IMR-90 (cell line): Measurements from ENCODE around the gene KRT39. TPM values are rescaled to one million over a fixed set of nuclear protein-coding genes. Genes with fewer than 3 reads are reported as not detected.

Experiments
- ATAC-seq: fragments of 200-7000 bp; cut with Tn5 transposase; 2 replicates; pipeline ENCODE4 v1.9.1; 2020; ENCODE audit warnings: low read depth, mild to moderate bottlenecking, moderate library complexity
- BruUV-seq: library from RNA; stranded (reverse); fragments of 400-500 nt; replicated peaks from 2 replicates; lab custom pipeline; 2021; lab: Mats Ljungman, UMichigan
- CTCF ChIA-PET: fragments of 300-600 bp; formaldehyde crosslinking; extraction: SDS; loops from one replicate; lab custom pipeline; 2021; ENCODE audit warnings: antibody characterized with exemption; lab: Yijun Ruan, JAX
- POLR2A ChIA-PET: fragments of 300-600 bp; sonication (Branson Sonifier 250); formaldehyde crosslinking; loops from one replicate; lab custom pipeline; 2022; ENCODE audit warnings: antibody characterized with exemption; ENCODE audit not compliant: unreplicated experiment; lab: Charles Lee
- DNase-seq: peaks from one replicate; pipeline ENCODE4 v3.0.0; 2013
- H2AFZ ChIP-seq: replicated peaks from 2 replicates; pipeline ENCODE3; 2013; ENCODE audit warnings: low read length, mild to moderate bottlenecking; ENCODE audit not compliant: poor library complexity
- H2AK5ac ChIP-seq: 2 replicates; pipeline ENCODE4 v1.6.1; 2013; ENCODE audit warnings: low read depth, low read length, inconsistent platforms
- H2AK9ac ChIP-seq: replicated peaks from 2 replicates; pipeline ENCODE3; 2013; ENCODE audit warnings: mild to moderate bottlenecking, low read depth, low read length, moderate library complexity; ENCODE audit not compliant: poor library complexity
- H2BK120ac ChIP-seq: 2 replicates; pipeline ENCODE4 v1.6.1; 2013; ENCODE audit warnings: low read depth, low read length, inconsistent platforms
- H2BK15ac ChIP-seq: 3 replicates; pipeline ENCODE4 v1.6.1; 2013; ENCODE audit warnings: low read depth, low read length, inconsistent platforms
- H2BK20ac ChIP-seq: 2 replicates; pipeline ENCODE4 v1.6.1; 2013; ENCODE audit warnings: low read depth, mild to moderate bottlenecking, inconsistent platforms, low read length, moderate library complexity
- H2BK5ac ChIP-seq: 2 replicates; pipeline ENCODE4 v1.6.1; 2013; ENCODE audit warnings: mild to moderate bottlenecking, low read depth, low read length, inconsistent platforms; ENCODE audit not compliant: poor library complexity, severe bottlenecking
- H3K14ac ChIP-seq: replicated peaks from 2 replicates; pipeline ENCODE4 v1.6.1; 2013; ENCODE audit warnings: low read depth, low read length, inconsistent platforms
- H3K18ac ChIP-seq: 2 replicates; pipeline ENCODE4 v1.6.1; 2013; ENCODE audit warnings: low read depth, low read length, control low read depth
- H3K23ac ChIP-seq: 2 replicates; pipeline ENCODE4 v1.6.1; 2013; ENCODE audit warnings: low read depth, low read length, inconsistent platforms
- H3K27ac ChIP-seq: 2 replicates; pipeline ENCODE4 v1.5.1; 2013; ENCODE audit warnings: mild to moderate bottlenecking, control low read depth, low read length; ENCODE audit not compliant: insufficient read depth
- H3K27me3 ChIP-seq: 2 replicates; pipeline ENCODE4 v1.6.1; 2013; ENCODE audit warnings: low read length; ENCODE audit not compliant: control insufficient read depth, insufficient read depth
- H3K36me3 ChIP-seq: 2 replicates; pipeline ENCODE4 v1.6.1; 2013; ENCODE audit warnings: low read length, mixed read lengths; ENCODE audit not compliant: control insufficient read depth, insufficient read depth
- H3K4ac ChIP-seq: 2 replicates; pipeline ENCODE4 v1.6.1; 2013; ENCODE audit warnings: low read depth, low read length, inconsistent platforms
- H3K4me1 ChIP-seq: 2 replicates; pipeline ENCODE4 v1.6.1; 2013; ENCODE audit warnings: low read length, mixed read lengths; ENCODE audit not compliant: control insufficient read depth, insufficient read depth
- H3K4me2 ChIP-seq: 2 replicates; pipeline ENCODE4 v1.6.1; 2013; ENCODE audit warnings: low read depth, mild to moderate bottlenecking, control low read depth, low read length, moderate library complexity
- H3K4me3 ChIP-seq: 2 replicates; pipeline ENCODE4 v1.5.1; 2013; ENCODE audit warnings: low read depth, mild to moderate bottlenecking, control low read depth, low read length, moderate library complexity; ENCODE audit not compliant: insufficient read depth
- H3K56ac ChIP-seq: 2 replicates; pipeline ENCODE4 v1.6.1; 2013; ENCODE audit warnings: low read length, inconsistent platforms; ENCODE audit not compliant: insufficient read depth; ENCODE audit errors: extremely low read depth
- H3K79me1 ChIP-seq, 2 experiments: 2 replicates each; pipeline ENCODE4 v1.6.1; 2013; ENCODE audit warnings: low read length in 2 of 2, inconsistent platforms in 1 of 2, low read depth in 1 of 2
- H3K9ac ChIP-seq: 2 replicates; pipeline ENCODE4 v1.6.1; 2013; ENCODE audit warnings: low read depth, low read length, control low read depth
- H3K9me1 ChIP-seq: 2 replicates; pipeline ENCODE4 v1.6.1; 2013; ENCODE audit warnings: low read length, inconsistent platforms; ENCODE audit not compliant: insufficient read depth
- H3K9me3 ChIP-seq: 2 replicates; pipeline ENCODE4 v1.6.1; 2013; ENCODE audit warnings: low read length; ENCODE audit not compliant: control insufficient read depth, insufficient read depth
- H4K20me1 ChIP-seq: 2 replicates; pipeline ENCODE4 v1.6.1; 2013; ENCODE audit warnings: low read length, inconsistent platforms; ENCODE audit not compliant: insufficient read depth
- H4K5ac ChIP-seq: 2 replicates; pipeline ENCODE4 v1.6.1; 2013; ENCODE audit warnings: mild to moderate bottlenecking, low read depth, low read length, control low read depth
- H4K8ac ChIP-seq, 2 experiments: 2 replicates each; pipeline ENCODE4 v1.6.1; 2013; ENCODE audit warnings: low read depth in 2 of 2, low read length in 2 of 2, control low read depth in 1 of 2, inconsistent platforms in 1 of 2
- H4K91ac ChIP-seq: 2 replicates; pipeline ENCODE4 v1.6.1; 2013; ENCODE audit warnings: low read depth, low read length, inconsistent platforms; ENCODE audit not compliant: insufficient read depth
- CEBPB ChIP-seq: IDR thresholded peaks from 2 replicates; pipeline ENCODE4 v1.6.1; 2012; ENCODE audit warnings: low read depth, low read length, improper control_type of control experiment
- CHD1 ChIP-seq: IDR thresholded peaks from 2 replicates; pipeline ENCODE4 v1.6.1; 2012; ENCODE audit warnings: low read depth, low read length, improper control_type of control experiment
- FOS ChIP-seq: fragments of 150-350 bp; IDR thresholded peaks from 2 replicates; pipeline ENCODE4 v1.6.1; 2016; ENCODE audit warnings: low read depth, low read length
- MAFK ChIP-seq: IDR thresholded peaks from 2 replicates; pipeline ENCODE4 v1.6.1; 2012; ENCODE audit warnings: low read depth, low read length, improper control_type of control experiment
- POLR2A ChIP-seq: IDR thresholded peaks from 2 replicates; pipeline ENCODE4 v1.6.1; 2012; ENCODE audit warnings: mild to moderate bottlenecking, low read depth, low read length
- RCOR1 ChIP-seq: IDR thresholded peaks from 2 replicates; pipeline ENCODE4 v1.6.1; 2012; ENCODE audit warnings: mild to moderate bottlenecking, low read length, improper control_type of control experiment; ENCODE audit not compliant: insufficient replicate concordance
- SMC3 ChIP-seq: fragments of 150-350 bp; IDR thresholded peaks from 2 replicates; pipeline ENCODE4 v1.6.1; 2016; ENCODE audit warnings: low read depth, mild to moderate bottlenecking, antibody characterized with exemption, low read length, moderate library complexity
- WGBS, 2 experiments: methylation state at CpG; one replicate each; pipeline versions ENCODE4 v1.1.5 to v1.1.7; 2013; ENCODE audit warnings: missing lambda C conversion rate in 2 of 2; ENCODE audit not compliant: insufficient read length in 1 of 2; ENCODE audit errors: extremely low coverage in 2 of 2; 5-methylcytosine and 5-hydroxymethylcytosine counted together
- dilution Hi-C: fragments of 300-500 bp; cut with HindIII; formaldehyde crosslinking; loops from one replicate; pipeline ENCODE4 v1.14.3; 2018; ENCODE audit warnings: low sequenced_read_pairs; ENCODE audit not compliant: unreplicated experiment
- in situ Hi-C: fragments of 300-500 bp; cut with MboI; formaldehyde crosslinking; loops from 3 replicates; pipeline ENCODE4 v1.14.3; 2019; ENCODE audit warnings: low sequenced_read_pairs, inconsistent platforms, mixed read lengths
- intact Hi-C: fragments of 100-400 bp; cut with micrococcal nuclease; formaldehyde crosslinking; loops from 2 replicates; pipeline ENCODE4 v1.10.0; 2022
- polyA plus RNA-seq, 3 experiments: library from polyadenylated mRNA; depleted of rRNA; stranded (reverse); fragments of >200 nt; gene quantifications; 2 replicates each; pipeline ENCODE4 v1.2.3, GENCODE V29; 2012; ENCODE audit warnings: low replicate concordance in 1 of 3
- total RNA-seq: library from RNA; depleted of rRNA; stranded (reverse); fragments of >200 nt; gene quantifications from 2 replicates; pipeline ENCODE4 v1.2.3, GENCODE V29; 2012

Gene KRT39
- total and polyA plus RNA-seq, 2 of the 4 experiments (the other 2 are of a cell fraction): 0.15 TPM; not detected in 1

GRCh38 chr17:41003926-41004325 is 37.2 kb upstream of the KRT39 start:
- Histone ChIP-seq H3K4me1 (no peaks in the 10 kb centered on the region), H4K20me1 (no peaks in the 10 kb centered on the region), H4K5ac (no peak overlapping the region), H3K56ac (no peak overlapping the region), H2BK20ac (no peak overlapping the region), H2AFZ (no peak overlapping the region), H3K9me1 (no peaks in the 10 kb centered on the region), H2BK5ac (no peak overlapping the region), H3K4me2 (no peak overlapping the region), H3K14ac (no peak overlapping the region), H4K91ac (no peak overlapping the region), H3K27ac (no peak overlapping the region), H4K8ac (no peak overlapping the region), H3K4me3 (no peak overlapping the region), H3K36me3 (no peaks in the 10 kb centered on the region), H3K9me3 (no peaks in the 10 kb centered on the region), H2AK5ac (no peak overlapping the region), H3K9ac (no peak overlapping the region), H2BK120ac (no peak overlapping the region), H2BK15ac (no peak overlapping the region; the same call in 2 of the 3 replicates), H3K79me1 (no peaks in the 10 kb centered on the region), H3K4ac (no peak overlapping the region), H3K18ac (no peak overlapping the region), H3K23ac (no peak overlapping the region), H3K27me3 (no peaks in the 10 kb centered on the region), H2AK9ac (no peak overlapping the region)
- intact Hi-C loops (no loop called here), in situ Hi-C loops (no loop called here), dilution Hi-C loops (no loop called here)
- TF ChIP-seq CHD1 (no peak), MAFK (peak; percentile 68), RCOR1 (no peak), FOS (no peak), SMC3 (no peak), POLR2A (no peak), CEBPB (no peak)
- CTCF ChIA-PET: no interaction called here
- no peak for ATAC-seq
- POLR2A ChIA-PET: no interaction called here
- no CpG with 5 or more reads among the region's 4 CpGs for WGBS, 2 experiments
- DNase-seq: no peak
- no TSS peak for BruUV-seq
